GF-D8 (cell line): ENCODE data around the gene UCP1.

Source experiments
- DNase-seq: peaks from one replicate; lab custom pipeline; 2025; lab: John Stamatoyannopoulos, UW

The UCP1 gene

GRCh38 chr4:140568507-140569306 is at the start of gene UCP1:
TSS of gene UCP1 (minus strand) at chr4:140568961. CDS start at chr4:140568729, 232 bp downstream.
- no peak for DNase-seq

- no peak for DNase-seq
These were observed 48.9 kb upstream of the UCP1 start for GRCh38 chr4:140617499-140618248.

- no peak for DNase-seq
These were observed 46.7 kb upstream of the UCP1 start for GRCh38 chr4:140615451-140615850.

- no peak for DNase-seq
These were observed 43.6 kb upstream of the UCP1 start for GRCh38 chr4:140612357-140612756.

- DNase-seq, result no peak
These were observed 43.1 kb upstream of the UCP1 start for GRCh38 chr4:140611854-140612253.

- DNase-seq, result no peak
These were observed 41.0 kb upstream of the UCP1 start for GRCh38 chr4:140609548-140610425.

GRCh38 chr4:140607852-140608251 is 39.1 kb upstream of the UCP1 start:
- DNase-seq, result no peak

GRCh38 chr4:140604544-140604943 is 35.8 kb upstream of the UCP1 start:
- DNase-seq, result no peak

- DNase-seq, result no peak
These were observed 34.5 kb upstream of the UCP1 start for GRCh38 chr4:140603286-140603685.

- DNase-seq, result no peak
These were observed 34.0 kb upstream of the UCP1 start for GRCh38 chr4:140602714-140603113.

GRCh38 chr4:140600408-140600807 is 31.6 kb upstream of the UCP1 start:
- DNase-seq, result no peak

GRCh38 chr4:140595065-140595464 is 26.3 kb upstream of the UCP1 start:
- no peak for DNase-seq

GRCh38 chr4:140584439-140584838 is 15.7 kb upstream of the UCP1 start:
- no peak for DNase-seq

- DNase-seq, result no peak
These were observed 12.3 kb upstream of the UCP1 start for GRCh38 chr4:140581078-140581477.

- DNase-seq, result no peak
These were observed 10.5 kb upstream of the UCP1 start for GRCh38 chr4:140579278-140579677.

GRCh38 chr4:140575489-140575888 is 6.7 kb upstream of the UCP1 start:
- no peak for DNase-seq

GRCh38 chr4:140571620-140572019 is 2.9 kb upstream of the UCP1 start:
- DNase-seq, result no peak

GRCh38 chr4:140569307-140569638 is 512 bp upstream of the UCP1 start:
- no peak for DNase-seq

- no peak for DNase-seq
These were observed 9.1 kb downstream of the UCP1 start for GRCh38 chr4:140559696-140560095.

GRCh38 chr4:140557831-140558435 is 10.8 kb downstream of the UCP1 start:
- DNase-seq, result no peak

- DNase-seq, result no peak
These were observed 12.2 kb downstream of the UCP1 start for GRCh38 chr4:140556372-140557085.
